Right lobe of liver (tissue), 4 donors: ENCODE measurements around the gene RBBP4.

ENCODE experiments used
- POLR2A ChIP-seq: fragments of 450-650 bp; IDR thresholded peaks from one replicate; pipeline ENCODE4 v1.6.1; 2017; ENCODE audit warnings: antibody characterized with exemption, mild to moderate bottlenecking
- TF ChIP-seq, protein P1 (sequence below), 4 donors: fragments of 200-600 bp in 3 of 4; fragments of 450-650 bp in 1 of 4; IDR thresholded peaks; one replicate each; pipeline versions ENCODE4 v1.5.1 to v1.8.0; 2016 to 2022; ENCODE audit warnings: antibody characterized with exemption in 4 of 4, mild to moderate bottlenecking in 2 of 4
- donor health status: DM: no; HTN: no; CAD: no.
- donor health status: DM: no; HTN: no; CAD: no.
- donor health status: DM: no; HTN: yes; CAD: no.

GRCh38 chr1:32632829-32633228 lies 18.2 kb upstream of the RBBP4 start:
- TF ChIP-seq, protein P1, sequence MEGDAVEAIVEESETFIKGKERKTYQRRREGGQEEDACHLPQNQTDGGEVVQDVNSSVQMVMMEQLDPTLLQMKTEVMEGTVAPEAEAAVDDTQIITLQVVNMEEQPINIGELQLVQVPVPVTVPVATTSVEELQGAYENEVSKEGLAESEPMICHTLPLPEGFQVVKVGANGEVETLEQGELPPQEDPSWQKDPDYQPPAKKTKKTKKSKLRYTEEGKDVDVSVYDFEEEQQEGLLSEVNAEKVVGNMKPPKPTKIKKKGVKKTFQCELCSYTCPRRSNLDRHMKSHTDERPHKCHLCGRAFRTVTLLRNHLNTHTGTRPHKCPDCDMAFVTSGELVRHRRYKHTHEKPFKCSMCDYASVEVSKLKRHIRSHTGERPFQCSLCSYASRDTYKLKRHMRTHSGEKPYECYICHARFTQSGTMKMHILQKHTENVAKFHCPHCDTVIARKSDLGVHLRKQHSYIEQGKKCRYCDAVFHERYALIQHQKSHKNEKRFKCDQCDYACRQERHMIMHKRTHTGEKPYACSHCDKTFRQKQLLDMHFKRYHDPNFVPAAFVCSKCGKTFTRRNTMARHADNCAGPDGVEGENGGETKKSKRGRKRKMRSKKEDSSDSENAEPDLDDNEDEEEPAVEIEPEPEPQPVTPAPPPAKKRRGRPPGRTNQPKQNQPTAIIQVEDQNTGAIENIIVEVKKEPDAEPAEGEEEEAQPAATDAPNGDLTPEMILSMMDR (IDR thresholded peaks at IDR 0.05): no peak
- no peak for TF ChIP-seq POLR2A
